ENCODE results near the gene TPM4. TPM values are rescaled to one million over a fixed set of nuclear protein-coding genes. Genes with fewer than 3 reads are reported as not detected.
"Not testable (repeated sequence)": the region's sequence is repeated elsewhere in the genome, so short reads cannot be mapped to it uniquely, and the experiment has no call there.

Gene TPM4
- total RNA-seq, 1 donor from 2014 or later = 810 TPM

GRCh38 chr19:16070366-16070990, 5.8 kb upstream of the TPM4 start:
- DNase-seq (ENCODE audit: extremely low read depth, low read depth, low spot score) = no peak

GRCh38 chr19:16071072-16071691, 5.1 kb upstream of the TPM4 start:
- DNase-seq (ENCODE audit: extremely low read depth, low read depth, low spot score) = no peak

- DNase-seq (ENCODE audit: extremely low read depth, low read depth, low spot score) = no peak
Observed at GRCh38 chr19:16073481-16073880, 2.8 kb upstream of the TPM4 start.

- no peak for DNase-seq (ENCODE audit: extremely low read depth, low read depth, low spot score)
Observed at GRCh38 chr19:16073988-16074387, 2.3 kb upstream of the TPM4 start.

- DNase-seq (ENCODE audit: extremely low read depth, low read depth, low spot score) = no peak
Observed at GRCh38 chr19:16074488-16075365, 1.6 kb upstream of the TPM4 start.

- DNase-seq (ENCODE audit: extremely low read depth, low read depth, low spot score) = no peak
Observed at GRCh38 chr19:16075430-16076153, 703 bp upstream of the TPM4 start.

GRCh38 chr19:16076958-16077611, 790 bp downstream of the TPM4 start:
- DNase-seq (ENCODE audit: extremely low read depth, low read depth, low spot score) = no peak

- DNase-seq (ENCODE audit: extremely low read depth, low read depth, low spot score) = no peak
Observed at GRCh38 chr19:16077984-16078758, 1.9 kb downstream of the TPM4 start.

GRCh38 chr19:16078759-16079707, 2.7 kb downstream of the TPM4 start:
- DNase-seq (ENCODE audit: extremely low read depth, low read depth, low spot score) = peak; percentile 93

GRCh38 chr19:16084067-16084685, 7.9 kb downstream of the TPM4 start:
- no peak for DNase-seq (ENCODE audit: extremely low read depth, low read depth, low spot score)

GRCh38 chr19:16085115-16085514, 8.8 kb downstream of the TPM4 start:
- no peak for DNase-seq (ENCODE audit: extremely low read depth, low read depth, low spot score)

GRCh38 chr19:16087404-16087803, 11.1 kb downstream of the TPM4 start:
- not testable (repeated sequence) for DNase-seq (ENCODE audit: extremely low read depth, low read depth, low spot score)

- DNase-seq (ENCODE audit: extremely low read depth, low read depth, low spot score) = no peak
Observed at GRCh38 chr19:16087940-16088339, 11.6 kb downstream of the TPM4 start.

GRCh38 chr19:16088351-16089009, 12.2 kb downstream of the TPM4 start:
- DNase-seq (ENCODE audit: extremely low read depth, low read depth, low spot score) = no peak

- DNase-seq (ENCODE audit: extremely low read depth, low read depth, low spot score) = no peak
Observed at GRCh38 chr19:16089010-16089846, 12.9 kb downstream of the TPM4 start.

- DNase-seq (ENCODE audit: extremely low read depth, low read depth, low spot score) = no peak
Observed at GRCh38 chr19:16091546-16092475, 15.5 kb downstream of the TPM4 start.

Data from glomerular endothelial cell (primary cell).